Measurements from ENCODE around the gene IMMP2L.

GRCh38 chr7:111051832-111052231, 510.5 kb downstream of the IMMP2L start:
- TF ChIP-seq POLR2AphosphoS5 (IDR thresholded peaks at IDR 0.05; ENCODE audit: low read depth, low read length) (no peak), TAF1 (IDR thresholded peaks at IDR 0.05; ENCODE audit: borderline replicate concordance, insufficient read depth, low read length) (no peak)
